Uterus (tissue), 4 donors: ENCODE data around the gene CSF3. TPM values are rescaled to one million over a fixed set of nuclear protein-coding genes. Genes with fewer than 3 reads are reported as not detected.

Experiments used
- DNase-seq, 2 donors: peaks; one replicate each; pipeline ENCODE4 v3.0.0-alpha.2; 2019 to 2020
- H3K27ac ChIP-seq, 2 donors: fragments of 200-600 bp; sonication (generic); 1 replicate in 1 of 2; 2 replicates in 1 of 2; pipeline ENCODE4 v1.5.1; 2016 to 2018
- H3K27me3 ChIP-seq, 2 donors: fragments of 200-600 bp; sonication (generic); one replicate each; pipeline ENCODE4 v1.5.1; 2018 to 2019; ENCODE audit warnings: control low read depth in 1 of 2
- H3K36me3 ChIP-seq, 2 donors: fragments of 200-600 bp; sonication (generic); one replicate each; pipeline ENCODE4 v1.5.1; 2019; ENCODE audit warnings: control low read depth in 1 of 2
- H3K4me1 ChIP-seq, 2 donors: fragments of 200-600 bp; sonication (generic); one replicate each; pipeline ENCODE4 v1.5.1; 2018 to 2019; ENCODE audit warnings: control low read depth in 1 of 2
- H3K4me3 ChIP-seq, 2 donors: fragments of 200-600 bp; sonication (generic); 1 replicate in 1 of 2; 2 replicates in 1 of 2; pipeline ENCODE4 v1.5.1; 2018 to 2019; ENCODE audit warnings: mild to moderate bottlenecking in 1 of 2
- H3K9me3 ChIP-seq, 2 donors: fragments of 200-600 bp; sonication (generic); one replicate each; pipeline ENCODE4 v1.5.1; 2019; ENCODE audit warnings: control low read depth in 1 of 2
- POLR2A ChIP-seq, 2 donors: fragments of 450-650 bp; IDR thresholded peaks; one replicate each; pipeline ENCODE4 v1.6.1; 2016; ENCODE audit warnings: antibody characterized with exemption in 2 of 2, mild to moderate bottlenecking in 1 of 2, moderate library complexity in 1 of 2
- intact Hi-C: fragments of 100-400 bp; cut with DNase I; formaldehyde crosslinking; loops from one replicate; pipeline ENCODE4 v1.15.1; 2023; ENCODE audit warnings: low total_unique reads
- total RNA-seq, 4 donors: library from RNA; depleted of rRNA in 3 of 4; stranded (reverse); fragments of >200 nt in 3 of 4; gene quantifications; one replicate each; pipeline versions ENCODE4 v1.1.0 to v1.2.4, GENCODE V29; 2014 to 2023
- TF ChIP-seq, protein P1 (sequence below), 4 experiments: fragments of 200-600 bp in 2 of 4; fragments of 450-650 bp in 2 of 4; sonication (generic) in 2 of 4; IDR thresholded peaks; one replicate each; pipeline ENCODE4 v1.5.1; 2016 to 2019; ENCODE audit warnings: antibody characterized with exemption in 4 of 4, mild to moderate bottlenecking in 2 of 4, moderate library complexity in 1 of 4
- donor health status: DM: yes; HTN: yes; CAD: no.

CSF3 gene
- total RNA-seq, 4 donors from 2014 or later, result 0.29 to 5.0 TPM; not detected in 2

DNA sequence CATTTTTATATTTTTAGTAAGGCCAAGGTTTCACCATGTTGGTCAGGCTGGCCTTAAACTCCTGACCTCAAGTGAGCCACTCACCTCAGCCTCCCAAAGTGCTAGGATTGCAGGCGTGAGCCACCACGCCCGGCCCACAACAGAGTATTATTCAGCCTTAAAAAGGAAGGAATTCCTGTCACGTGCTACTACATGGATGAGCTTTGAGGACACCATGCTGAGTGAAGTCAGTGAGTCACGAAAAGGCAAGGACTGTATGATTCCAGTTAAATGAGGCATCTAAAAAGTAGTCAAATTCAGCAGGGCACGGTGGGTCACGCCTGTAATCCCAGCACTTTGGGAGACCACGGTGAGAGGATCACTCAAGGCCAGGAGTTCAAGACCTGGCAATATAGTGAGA, 9.7 kb downstream of the CSF3 start:
- Histone ChIP-seq H3K36me3 (no peaks in the 10 kb centered on the region), H3K4me1 (peaks cover 0 to 34% of the 10 kb centered on the region in 2 donors), H3K27me3 (no peaks in the 10 kb centered on the region), H3K27ac (no peak overlapping the region), H3K9me3 (no peaks in the 10 kb centered on the region), H3K4me3 (no peak overlapping the region)
- no peak for TF ChIP-seq POLR2A (IDR thresholded peaks at IDR 0.05)
- TF ChIP-seq, protein P1, sequence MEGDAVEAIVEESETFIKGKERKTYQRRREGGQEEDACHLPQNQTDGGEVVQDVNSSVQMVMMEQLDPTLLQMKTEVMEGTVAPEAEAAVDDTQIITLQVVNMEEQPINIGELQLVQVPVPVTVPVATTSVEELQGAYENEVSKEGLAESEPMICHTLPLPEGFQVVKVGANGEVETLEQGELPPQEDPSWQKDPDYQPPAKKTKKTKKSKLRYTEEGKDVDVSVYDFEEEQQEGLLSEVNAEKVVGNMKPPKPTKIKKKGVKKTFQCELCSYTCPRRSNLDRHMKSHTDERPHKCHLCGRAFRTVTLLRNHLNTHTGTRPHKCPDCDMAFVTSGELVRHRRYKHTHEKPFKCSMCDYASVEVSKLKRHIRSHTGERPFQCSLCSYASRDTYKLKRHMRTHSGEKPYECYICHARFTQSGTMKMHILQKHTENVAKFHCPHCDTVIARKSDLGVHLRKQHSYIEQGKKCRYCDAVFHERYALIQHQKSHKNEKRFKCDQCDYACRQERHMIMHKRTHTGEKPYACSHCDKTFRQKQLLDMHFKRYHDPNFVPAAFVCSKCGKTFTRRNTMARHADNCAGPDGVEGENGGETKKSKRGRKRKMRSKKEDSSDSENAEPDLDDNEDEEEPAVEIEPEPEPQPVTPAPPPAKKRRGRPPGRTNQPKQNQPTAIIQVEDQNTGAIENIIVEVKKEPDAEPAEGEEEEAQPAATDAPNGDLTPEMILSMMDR (IDR thresholded peaks at IDR 0.05), result no peak
- intact Hi-C loops, result no loop called here
- no peak for DNase-seq

DNA sequence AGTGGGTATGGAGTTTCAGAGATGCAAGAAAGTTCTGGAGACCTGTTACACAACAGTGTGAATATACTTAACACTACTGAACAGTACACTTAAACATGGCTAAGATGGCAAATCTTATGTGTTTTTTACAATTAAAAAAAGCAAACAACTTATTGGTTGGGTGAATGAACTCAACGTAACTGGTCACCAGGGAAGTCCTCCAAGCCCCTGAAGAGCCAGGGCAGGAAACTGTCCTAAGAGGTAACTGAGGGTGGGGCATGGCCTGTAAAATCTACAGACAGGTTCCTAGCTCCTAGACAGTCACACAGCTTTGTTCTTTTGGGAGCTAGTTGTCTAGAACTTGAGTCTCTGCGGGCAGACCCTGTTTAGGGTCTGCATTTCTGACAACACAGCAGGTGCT, 10.3 kb downstream of the CSF3 start:
- Histone ChIP-seq H3K36me3 (no peaks in the 10 kb centered on the region), H3K4me1 (peaks cover 0 to 33% of the 10 kb centered on the region in 2 donors), H3K9me3 (no peaks in the 10 kb centered on the region), H3K27me3 (no peaks in the 10 kb centered on the region), H3K4me3 (no peak overlapping the region), H3K27ac (peak overlapping the region in 1 of 2 donors; percentile 12)
- intact Hi-C loops, result no loop called here
- no peak for DNase-seq
- no peak for TF ChIP-seq POLR2A (IDR thresholded peaks at IDR 0.05)
- TF ChIP-seq, protein P1 (IDR thresholded peaks at IDR 0.05), result no peak

DNA sequence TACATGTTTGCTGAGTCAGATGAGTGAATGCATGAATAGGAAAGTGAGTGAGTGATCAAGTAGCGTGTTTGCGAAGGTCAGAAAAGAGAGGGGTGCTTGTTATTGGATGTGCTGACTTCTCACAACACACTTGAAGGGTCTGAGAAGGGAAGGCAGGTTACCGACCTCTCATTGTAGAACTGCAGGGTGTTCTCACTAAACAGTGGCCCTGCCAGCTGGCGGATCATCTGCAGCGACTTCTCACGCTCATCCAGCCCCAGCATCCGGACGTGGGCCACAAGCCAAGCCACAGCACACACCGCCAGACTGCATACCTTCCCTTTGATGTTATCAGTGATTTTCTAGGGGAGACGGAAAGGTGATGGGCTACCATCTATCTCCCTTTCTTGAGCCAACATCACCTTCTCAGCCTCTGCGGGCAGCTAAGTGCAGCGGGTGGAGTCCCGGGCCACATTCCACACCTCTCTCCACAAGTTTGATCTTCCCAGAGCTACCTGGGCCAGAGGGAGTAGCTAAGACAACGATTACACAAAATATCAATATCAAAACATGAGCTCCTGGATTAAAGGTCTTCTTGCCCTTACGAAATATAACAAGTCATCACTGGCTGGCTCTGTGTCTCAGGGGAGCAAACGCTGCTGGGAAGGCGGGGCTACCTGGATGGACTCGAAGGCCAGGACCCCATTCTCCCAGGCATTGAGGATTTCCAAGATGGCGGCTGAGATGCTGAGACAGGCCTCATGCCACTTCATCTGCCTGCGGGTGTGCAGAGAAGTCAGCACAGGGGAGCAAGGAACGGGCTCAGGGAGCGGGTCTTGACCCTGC, 11.0 kb downstream of the CSF3 start:
- H3K36me3 ChIP-seq, result no peaks in the 10 kb centered on the region

DNA sequence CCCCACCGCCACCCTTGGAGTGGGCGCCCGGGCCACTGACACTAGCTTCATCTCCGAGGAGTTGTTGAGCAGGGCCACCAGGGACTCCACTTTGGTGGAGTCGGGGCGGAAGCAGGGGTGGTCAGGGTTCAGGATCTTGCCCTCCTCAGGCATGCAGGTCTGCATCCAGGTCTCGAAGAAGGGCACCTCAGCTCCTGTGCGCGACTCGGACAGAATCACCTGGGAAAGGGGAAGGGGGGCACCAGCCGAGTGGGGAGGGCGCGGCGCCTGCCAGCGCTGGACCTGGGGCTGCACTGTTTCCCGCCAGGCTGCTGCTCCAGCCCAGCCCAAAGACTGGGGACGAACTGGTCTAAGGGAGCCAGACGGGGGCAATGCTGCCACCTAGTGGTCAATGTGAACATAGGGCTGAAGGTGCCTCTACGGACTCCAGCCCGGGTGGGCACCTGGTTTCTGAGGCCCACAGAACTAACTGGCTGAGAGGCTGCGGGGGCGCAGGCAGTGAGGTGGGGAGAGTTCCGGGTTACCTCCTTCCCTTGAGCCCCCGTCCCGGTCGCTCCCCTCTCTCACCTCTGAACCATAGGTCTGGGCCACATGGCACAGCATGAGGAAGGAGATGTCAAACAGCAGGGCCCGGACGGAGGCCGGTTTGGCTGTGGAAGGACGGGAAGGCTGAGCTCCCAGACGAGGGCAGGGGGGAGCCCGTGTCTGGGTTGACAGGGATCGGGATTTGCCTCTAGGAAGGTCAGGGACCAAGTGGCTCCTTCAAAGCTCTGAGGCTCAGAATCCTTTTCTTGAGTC, 11.8 kb downstream of the CSF3 start:
- Histone ChIP-seq H3K4me1 (peaks cover 0 to 19% of the 10 kb centered on the region in 2 donors), H3K36me3 (no peaks in the 10 kb centered on the region), H3K27ac (peak overlapping the region; percentile 55 to 65), H3K4me3 (no peak overlapping the region), H3K9me3 (no peaks in the 10 kb centered on the region), H3K27me3 (no peaks in the 10 kb centered on the region)
- TF ChIP-seq POLR2A (IDR thresholded peaks at IDR 0.05), result no peak
- TF ChIP-seq, protein P1 (IDR thresholded peaks at IDR 0.05), result peak; percentile 89 to 92 (median 92)
- DNase-seq, result peak; percentile 87 to 90
- intact Hi-C loops, result no loop called here

More for the DNA sequence above, 11.0 kb downstream of the CSF3 start:
- H3K27ac ChIP-seq, result peak overlapping the region; percentile 55 to 65
- no peak for DNase-seq
- TF ChIP-seq, protein P1 (IDR thresholded peaks at IDR 0.05), result no peak
- TF ChIP-seq POLR2A (IDR thresholded peaks at IDR 0.05), result no peak
- intact Hi-C loops, result no loop called here
- H3K4me3 ChIP-seq, result no peak overlapping the region
- no peaks in the 10 kb centered on the region for H3K27me3 ChIP-seq
- H3K9me3 ChIP-seq, result no peaks in the 10 kb centered on the region
- peaks cover 0 to 27% of the 10 kb centered on the region in 2 donors for H3K4me1 ChIP-seq

DNA sequence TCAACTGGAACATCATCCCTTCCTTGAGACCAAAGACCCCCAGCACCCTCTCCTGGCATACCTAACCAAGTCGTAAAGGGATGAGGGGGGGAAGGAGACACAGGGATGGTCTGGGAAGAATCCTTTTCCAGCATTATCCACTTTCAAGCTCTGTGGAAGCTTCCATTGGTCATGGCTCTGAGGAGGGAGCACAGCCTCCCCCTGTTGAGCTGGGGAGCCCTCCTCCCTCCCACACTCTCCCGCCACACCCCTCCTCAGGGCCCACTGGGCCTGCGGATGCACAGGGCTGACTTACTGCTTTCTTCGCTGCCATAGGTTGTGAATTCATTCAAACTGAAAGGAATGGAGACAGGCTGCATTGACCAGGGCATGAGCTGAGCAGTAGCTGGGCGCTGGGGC, 12.4 kb downstream of the CSF3 start:
- Histone ChIP-seq H3K36me3 (no peaks in the 10 kb centered on the region), H3K4me1 (peaks cover 0 to 13% of the 10 kb centered on the region in 2 donors), H3K4me3 (no peak overlapping the region), H3K27me3 (no peaks in the 10 kb centered on the region), H3K27ac (peak overlapping the region; percentile 55 to 65), H3K9me3 (no peaks in the 10 kb centered on the region)
- DNase-seq, result no peak
- no peak for TF ChIP-seq POLR2A (IDR thresholded peaks at IDR 0.05)
- TF ChIP-seq, protein P1 (IDR thresholded peaks at IDR 0.05), result no peak
- intact Hi-C loops, result no loop called here
